ENCODE data around the gene YBX3.

Gene YBX3

GRCh38 chr12:10672231-10672868 is 50.8 kb downstream of the YBX3 start:
- in situ Hi-C loops (cut with MboI; ENCODE audit: low sequenced_read_pairs): no loop called here

GRCh38 chr12:10669533-10669932 is 53.6 kb downstream of the YBX3 start:
- in situ Hi-C loops (cut with MboI; ENCODE audit: low sequenced_read_pairs): no loop called here

GRCh38 chr12:10668526-10668925 is 54.6 kb downstream of the YBX3 start:
- in situ Hi-C loops (cut with MboI; ENCODE audit: low sequenced_read_pairs): no loop called here

GRCh38 chr12:10667581-10667980 is 55.5 kb downstream of the YBX3 start:
- in situ Hi-C loops (cut with MboI; ENCODE audit: low sequenced_read_pairs): no loop called here

- in situ Hi-C loops (cut with MboI; ENCODE audit: low sequenced_read_pairs): no loop called here
Observed at GRCh38 chr12:10664499-10664898, 58.6 kb downstream of the YBX3 start.

GRCh38 chr12:10663869-10664268 is 59.3 kb downstream of the YBX3 start:
- in situ Hi-C loops (cut with MboI; ENCODE audit: low sequenced_read_pairs): no loop called here

GRCh38 chr12:10661338-10661737 is 61.8 kb downstream of the YBX3 start:
- in situ Hi-C loops (cut with MboI; ENCODE audit: low sequenced_read_pairs): no loop called here

GRCh38 chr12:10654003-10654402 is 69.1 kb downstream of the YBX3 start:
- in situ Hi-C loops (cut with MboI; ENCODE audit: low sequenced_read_pairs): no loop called here

- in situ Hi-C loops (cut with MboI; ENCODE audit: low sequenced_read_pairs): no loop called here
Observed at GRCh38 chr12:10652192-10652591, 70.9 kb downstream of the YBX3 start.
